ENCODE results near the gene FGD4.
A peak's percentile ranks its signal among the peaks of the same experiment; 100 is the strongest.

Gene FGD4

GRCh38 chr12:32618115-32618514 lies 218.8 kb downstream of the FGD4 start:
- no peak for DNase-seq

GRCh38 chr12:32627976-32628375 lies 228.6 kb downstream of the FGD4 start:
- DNase-seq = no peak

GRCh38 chr12:32641287-32641901 lies 242.0 kb downstream of the FGD4 start:
- no peak for DNase-seq

- DNase-seq = no peak
These were observed 245.1 kb downstream of the FGD4 start for GRCh38 chr12:32644431-32644830.

- DNase-seq = no peak
These were observed 247.9 kb downstream of the FGD4 start for GRCh38 chr12:32647275-32647674.

- no peak for DNase-seq
These were observed 251.2 kb downstream of the FGD4 start for GRCh38 chr12:32650508-32650907.

GRCh38 chr12:32651151-32651955 lies 252.0 kb downstream of the FGD4 start:
- DNase-seq = no peak

- DNase-seq = no peak
These were observed 252.5 kb downstream of the FGD4 start for GRCh38 chr12:32651956-32652210.

GRCh38 chr12:32659908-32660440 lies 260.6 kb downstream of the FGD4 start:
- no peak for DNase-seq

GRCh38 chr12:32661706-32662105 lies 262.3 kb downstream of the FGD4 start:
- no peak for DNase-seq

- no peak for DNase-seq
These were observed 263.3 kb downstream of the FGD4 start for GRCh38 chr12:32662665-32663064.

GRCh38 chr12:32666018-32666417 lies 266.7 kb downstream of the FGD4 start:
- DNase-seq = no peak

GRCh38 chr12:32669584-32669983 lies 270.2 kb downstream of the FGD4 start:
- no peak for DNase-seq

GRCh38 chr12:32671930-32672780 lies 272.8 kb downstream of the FGD4 start:
- DNase-seq = peak; percentile 12

- DNase-seq = peak; percentile 93
These were observed 279.9 kb downstream of the FGD4 start, which contains the start of gene DNM1L for GRCh38 chr12:32679091-32679919. DNM1L (plus strand) TSS chr12:32679301; CDS start chr12:32679364, 63 bp downstream.

- DNase-seq = no peak
These were observed 280.5 kb downstream of the FGD4 start for GRCh38 chr12:32679920-32680237.

GRCh38 chr12:32680787-32681186 lies 281.4 kb downstream of the FGD4 start:
- DNase-seq = no peak

- no peak for DNase-seq
These were observed 281.9 kb downstream of the FGD4 start for GRCh38 chr12:32681272-32681671.

GRCh38 chr12:32686340-32686739 lies 287.0 kb downstream of the FGD4 start:
- DNase-seq = no peak

- no peak for DNase-seq
These were observed 289.4 kb downstream of the FGD4 start for GRCh38 chr12:32688786-32689185.

GRCh38 chr12:32690927-32691326 lies 291.6 kb downstream of the FGD4 start:
- DNase-seq = no peak

- no peak for DNase-seq
These were observed 293.0 kb downstream of the FGD4 start for GRCh38 chr12:32692358-32692757.

- no peak for DNase-seq
These were observed 293.7 kb downstream of the FGD4 start for GRCh38 chr12:32693036-32693435.
